ENCODE data around the gene TMA7B. TPM values are rescaled to one million over a fixed set of nuclear protein-coding genes. Genes with fewer than 3 reads are reported as not detected.

TMA7B gene
- total and polyA plus RNA-seq, 7 donors: 0.41 TPM; not detected in 6

- no peaks in the 10 kb centered on the region for H3K9me3 ChIP-seq
- no peak for TF ChIP-seq POLR2AphosphoS5 (IDR thresholded peaks at IDR 0.05)
- TF ChIP-seq POLR2A (IDR thresholded peaks at IDR 0.05): no peak
- TF ChIP-seq EP300 (IDR thresholded peaks at IDR 0.05): no peak
- TF ChIP-seq CTCF (IDR thresholded peaks at IDR 0.05): no peak
- H3K36me3 ChIP-seq: no peaks in the 10 kb centered on the region
- intact Hi-C loops (cut with DNase I): no loop called here
- no peak overlapping the region for H3K27ac ChIP-seq
- DNase-seq: no peak
- peaks cover 0 to 56% (median 19%) of the 10 kb centered on the region in 3 donors for H3K27me3 ChIP-seq
- H3K4me3 ChIP-seq: no peak overlapping the region
- 74 to 81% methylated on average over 7 of the region's 7 CpGs for WGBS, 2 donors
- H3K4me1 ChIP-seq: no peaks in the 10 kb centered on the region
Observed at GRCh38 chr22:39932918-39933649, 27.1 kb upstream of the TMA7B start.

- no peaks in the 10 kb centered on the region for H3K9me3 ChIP-seq
- H3K4me1 ChIP-seq: no peaks in the 10 kb centered on the region
- no peak for DNase-seq
- no peak overlapping the region for H3K27ac ChIP-seq
- H3K27me3 ChIP-seq: peaks cover 0 to 56% (median 19%) of the 10 kb centered on the region in 3 donors
- no peaks in the 10 kb centered on the region for H3K36me3 ChIP-seq
- H3K4me3 ChIP-seq: no peak overlapping the region
- TF ChIP-seq EP300 (IDR thresholded peaks at IDR 0.05) (no peak), CTCF (IDR thresholded peaks at IDR 0.05) (no peak), POLR2A (IDR thresholded peaks at IDR 0.05) (no peak), POLR2AphosphoS5 (IDR thresholded peaks at IDR 0.05) (no peak)
- WGBS, 2 donors: 67 to 91% methylated on average over 8 of the region's 8 CpGs
- intact Hi-C loops (cut with DNase I): no loop called here
Observed at GRCh38 chr22:39933741-39934140, 26.5 kb upstream of the TMA7B start.

- H3K27me3 ChIP-seq: peaks cover 0 to 48% (median 19%) of the 10 kb centered on the region in 3 donors
- intact Hi-C loops (cut with DNase I): no loop called here
- TF ChIP-seq POLR2AphosphoS5 (IDR thresholded peaks at IDR 0.05) (no peak), EP300 (IDR thresholded peaks at IDR 0.05) (no peak), POLR2A (IDR thresholded peaks at IDR 0.05) (no peak), CTCF (IDR thresholded peaks at IDR 0.05) (no peak)
- no peak overlapping the region for H3K4me3 ChIP-seq
- H3K4me1 ChIP-seq: no peaks in the 10 kb centered on the region
- no peak for DNase-seq
- WGBS, 2 donors: 68 to 84% methylated on average over 4 of the region's 4 CpGs
- H3K27ac ChIP-seq: no peak overlapping the region
- H3K36me3 ChIP-seq: no peaks in the 10 kb centered on the region
- H3K9me3 ChIP-seq: no peaks in the 10 kb centered on the region
Observed at GRCh38 chr22:39935116-39935515, 25.1 kb upstream of the TMA7B start.

GRCh38 chr22:39935612-39936011 is 24.6 kb upstream of the TMA7B start:
- Histone ChIP-seq H3K36me3 (no peaks in the 10 kb centered on the region), H3K27me3 (peaks cover 0 to 43% (median 14%) of the 10 kb centered on the region in 3 donors), H3K4me3 (no peak overlapping the region), H3K4me1 (no peaks in the 10 kb centered on the region), H3K27ac (no peak overlapping the region), H3K9me3 (no peaks in the 10 kb centered on the region)
- DNase-seq: no peak
- TF ChIP-seq POLR2AphosphoS5 (IDR thresholded peaks at IDR 0.05) (no peak), POLR2A (IDR thresholded peaks at IDR 0.05) (no peak), EP300 (IDR thresholded peaks at IDR 0.05) (no peak), CTCF (IDR thresholded peaks at IDR 0.05) (no peak)
- intact Hi-C loops (cut with DNase I): no loop called here
- WGBS, 2 donors: 73 to 87% methylated on average over 6 of the region's 6 CpGs
